BE2C (cell line): ENCODE data around the gene MR1.

Experiments
- DNase-seq: peaks from one replicate; pipeline ENCODE4 v3.0.0-alpha.2; 2020
- H3K27me3 ChIP-seq: fragments of 250-450 bp; sonication (Bioruptor Pico); 2 replicates; pipeline ENCODE4 v1.5.1; 2020; ENCODE audit warnings: mild to moderate bottlenecking
- H3K36me3 ChIP-seq: fragments of 250-450 bp; sonication (Bioruptor Pico); 2 replicates; pipeline ENCODE4 v1.5.1; 2020; ENCODE audit warnings: mild to moderate bottlenecking
- H3K4me1 ChIP-seq: fragments of 250-450 bp; sonication (Bioruptor Pico); 2 replicates; pipeline ENCODE4 v1.5.1; 2020
- H3K4me3 ChIP-seq: 2 replicates; pipeline ENCODE4 v1.5.1; 2011; ENCODE audit warnings: low read depth, low read length
- H3K9me3 ChIP-seq: fragments of 250-450 bp; sonication (Bioruptor Pico); 2 replicates; pipeline ENCODE4 v1.5.1; 2020
- CTCF ChIP-seq: IDR thresholded peaks from 2 replicates; pipeline ENCODE4 v1.5.1; 2012; ENCODE audit warnings: mild to moderate bottlenecking, low read depth, low read length

The MR1 gene

DNA sequence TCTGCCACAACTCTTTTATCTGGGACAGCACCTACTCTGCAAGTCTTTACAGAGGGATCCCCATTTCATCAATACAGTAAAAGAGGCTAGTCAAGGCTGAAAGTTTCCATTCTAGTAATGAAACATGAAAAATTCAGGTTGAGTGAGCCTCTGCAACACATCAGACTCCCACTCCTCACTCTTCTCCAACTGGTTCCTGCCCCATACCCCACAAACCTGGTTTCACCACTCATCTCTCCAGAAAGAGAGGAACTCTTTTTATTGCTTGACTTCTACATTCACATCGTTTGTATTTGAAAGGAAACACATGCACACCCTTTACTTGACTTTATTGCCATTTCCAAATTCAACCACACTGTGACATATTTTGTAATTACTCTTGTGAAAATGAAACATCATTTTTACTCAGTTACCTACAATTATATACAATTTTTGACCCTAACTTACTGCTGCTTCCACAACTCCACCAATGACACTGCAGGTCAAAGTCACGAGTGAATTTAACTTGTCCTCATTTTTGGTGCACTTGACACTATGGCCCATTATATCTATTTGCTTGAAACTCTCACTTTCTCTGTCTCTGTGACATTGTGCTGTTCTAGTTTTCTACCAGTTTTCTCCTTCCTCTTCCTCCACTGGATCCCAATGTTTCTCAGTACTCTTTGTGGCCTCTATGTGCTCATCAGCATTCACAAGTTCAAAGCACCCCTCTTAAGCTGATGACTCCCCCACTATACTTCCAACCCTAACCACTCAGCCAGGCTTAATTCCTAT, 19.1 kb upstream of the MR1 start:
- no peaks in the 10 kb centered on the region for H3K4me1 ChIP-seq
- no peaks in the 10 kb centered on the region for H3K9me3 ChIP-seq
- H3K4me3 ChIP-seq, result no peak overlapping the region
- no peak for TF ChIP-seq CTCF
- no peak for DNase-seq
- H3K36me3 ChIP-seq, result peaks cover 2% of the 10 kb centered on the region; the same call in 1 of the 2 replicates
- H3K27me3 ChIP-seq, result no peaks in the 10 kb centered on the region

GRCh38 chr1:181015251-181015615, 18.6 kb upstream of the MR1 start:
- Histone ChIP-seq H3K36me3 (peaks cover 2% of the 10 kb centered on the region; the same call in 1 of the 2 replicates), H3K4me1 (no peaks in the 10 kb centered on the region), H3K27me3 (no peaks in the 10 kb centered on the region), H3K9me3 (no peaks in the 10 kb centered on the region), H3K4me3 (no peak overlapping the region)
- DNase-seq, result no peak
- TF ChIP-seq CTCF, result no peak

DNA sequence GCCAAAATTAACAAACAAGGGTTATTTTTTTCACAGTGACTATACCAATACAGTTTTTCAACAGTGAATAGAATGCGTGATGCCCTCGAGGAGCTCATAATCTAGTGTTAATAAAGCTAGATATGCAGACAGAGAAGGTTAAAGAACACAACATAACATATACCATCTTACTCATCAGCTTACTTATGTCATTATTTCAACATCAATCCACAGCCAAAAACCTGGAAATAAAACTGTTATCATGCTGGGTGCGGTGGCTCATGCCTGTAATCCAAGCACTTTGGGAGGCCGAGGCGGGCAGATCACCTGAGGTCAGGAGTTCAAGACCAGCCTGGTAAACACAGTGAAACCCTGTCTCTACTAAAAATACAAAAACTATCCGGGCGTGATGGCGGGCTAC, 17.2 kb upstream of the MR1 start:
- H3K4me3 ChIP-seq, result no peak overlapping the region
- H3K9me3 ChIP-seq, result no peaks in the 10 kb centered on the region
- no peak for DNase-seq
- no peak for TF ChIP-seq CTCF
- no peaks in the 10 kb centered on the region for H3K27me3 ChIP-seq
- no peaks in the 10 kb centered on the region for H3K4me1 ChIP-seq
- H3K36me3 ChIP-seq, result peaks cover 2% of the 10 kb centered on the region; the same call in 1 of the 2 replicates

GRCh38 chr1:181018901-181019681, 14.7 kb upstream of the MR1 start:
- Histone ChIP-seq H3K4me3 (no peak overlapping the region), H3K9me3 (no peaks in the 10 kb centered on the region), H3K27me3 (no peaks in the 10 kb centered on the region), H3K4me1 (no peaks in the 10 kb centered on the region), H3K36me3 (peaks cover 2% of the 10 kb centered on the region; the same call in 1 of the 2 replicates)
- TF ChIP-seq CTCF, result no peak
- DNase-seq, result no peak

- Histone ChIP-seq H3K4me1 (no peaks in the 10 kb centered on the region), H3K27me3 (no peaks in the 10 kb centered on the region), H3K36me3 (peaks cover 2% of the 10 kb centered on the region; the same call in 1 of the 2 replicates), H3K4me3 (peak overlapping the region; percentile 89), H3K9me3 (no peaks in the 10 kb centered on the region)
- no peak for DNase-seq
- TF ChIP-seq CTCF, result no peak
These were observed 12.6 kb upstream of the MR1 start for GRCh38 chr1:181021159-181021558.

DNA sequence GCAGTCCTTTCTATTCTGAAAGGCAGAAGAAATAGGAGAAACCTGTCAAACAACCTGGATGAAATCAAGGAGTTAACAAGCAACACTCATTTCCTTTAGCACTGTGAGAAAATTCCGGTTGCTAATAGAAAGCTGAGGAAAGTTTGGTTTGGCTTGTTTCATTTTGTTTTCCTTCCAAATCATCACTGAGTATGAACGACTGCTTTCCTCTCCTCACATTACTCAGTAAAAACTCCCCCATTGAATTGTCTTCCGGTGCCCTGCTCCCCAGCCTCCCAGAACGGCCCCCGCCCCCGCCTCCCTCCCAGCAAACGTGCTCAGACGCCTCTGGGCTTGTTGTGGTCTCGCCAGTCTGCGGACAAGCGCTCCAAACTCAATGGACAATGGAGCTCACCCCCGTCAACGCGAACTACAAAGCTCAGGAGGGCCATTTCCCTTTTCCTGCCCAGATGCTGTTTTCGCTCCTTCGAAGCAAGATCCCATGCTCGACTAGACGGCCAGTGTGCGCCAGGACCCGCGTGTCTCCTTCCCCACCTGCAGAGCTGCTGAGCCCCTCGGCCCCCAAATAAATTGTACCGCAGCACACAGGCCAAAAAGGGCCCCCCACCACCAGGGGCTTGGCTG, 11.9 kb upstream of the MR1 start:
- Histone ChIP-seq H3K4me1 (no peaks in the 10 kb centered on the region), H3K9me3 (no peaks in the 10 kb centered on the region), H3K27me3 (no peaks in the 10 kb centered on the region), H3K36me3 (peaks cover 2% of the 10 kb centered on the region; the same call in 1 of the 2 replicates), H3K4me3 (peak overlapping the region; percentile 89)
- TF ChIP-seq CTCF, result no peak
- DNase-seq, result peak; percentile 63
